AG04449 (cell line): Measurements from ENCODE around the gene TGFBR3.

Source experiments
- CTCF ChIA-PET: fragments of 350-600 bp; formaldehyde crosslinking; extraction: SDS; loops from one replicate; lab custom pipeline; 2021; ENCODE audit warnings: antibody characterized with exemption; lab: Yijun Ruan, JAX
- POLR2A ChIA-PET: fragments of 400-600, 350-600 bp; formaldehyde crosslinking; extraction: SDS; loops from one replicate; lab custom pipeline; 2020; ENCODE audit warnings: antibody characterized with exemption, inconsistent platforms; lab: Yijun Ruan, JAX
- DNase-seq: peaks from one replicate; pipeline ENCODE4 v3.0.0-alpha.2; 2010; ENCODE audit warnings: low read depth, low spot score
- H3K4me3 ChIP-seq: 2 replicates; pipeline ENCODE4 v1.5.1; 2011; ENCODE audit warnings: low read depth, mild to moderate bottlenecking, control low read depth, low read length
- TF ChIP-seq, protein P1 (sequence below): IDR thresholded peaks from one replicate; pipeline ENCODE4 v1.5.1; 2011; ENCODE audit warnings: mild to moderate bottlenecking, moderate library complexity, low read length, control low read depth, inconsistent platforms; ENCODE audit not compliant: insufficient read depth; ENCODE audit errors: missing control alignments

Gene TGFBR3

DNA sequence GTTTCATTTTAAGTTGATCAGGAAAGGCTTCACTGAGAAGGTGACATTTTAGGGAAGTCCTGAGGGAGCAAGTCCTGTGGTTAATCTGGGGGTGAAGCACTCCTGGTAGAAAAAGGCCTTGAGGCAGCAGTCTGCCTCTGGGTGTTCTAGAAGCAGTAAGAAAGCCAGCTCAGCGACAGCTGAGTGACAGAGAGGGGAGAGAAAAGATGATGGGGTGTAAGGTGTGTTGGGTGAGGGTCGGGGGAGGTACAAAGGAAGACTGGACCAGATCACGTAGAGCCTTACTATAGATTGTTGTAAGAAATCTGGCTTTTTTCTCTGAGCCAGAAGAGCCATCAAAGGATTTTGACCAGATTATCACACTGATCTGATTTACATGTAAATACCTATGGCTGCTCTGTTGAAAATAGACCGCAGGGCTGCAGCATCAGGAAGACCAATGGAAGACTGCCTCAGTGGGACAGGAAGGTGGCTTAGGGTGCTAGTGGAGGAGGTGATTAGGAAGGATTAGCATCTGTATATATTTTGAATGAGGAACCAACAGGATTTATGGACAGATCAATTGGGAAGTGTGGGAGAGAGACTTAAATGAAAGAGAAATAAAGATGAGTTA, 254.1 kb downstream of the TGFBR3 start:
- ChIA-PET POLR2A (no interaction called here), CTCF (interaction anchor here (1.1 kb wide), 1 partner anchor 295 kb away, joined by 3 read pairs; no protein-coding TSS in a partner anchor)
- TF ChIP-seq, protein P1, sequence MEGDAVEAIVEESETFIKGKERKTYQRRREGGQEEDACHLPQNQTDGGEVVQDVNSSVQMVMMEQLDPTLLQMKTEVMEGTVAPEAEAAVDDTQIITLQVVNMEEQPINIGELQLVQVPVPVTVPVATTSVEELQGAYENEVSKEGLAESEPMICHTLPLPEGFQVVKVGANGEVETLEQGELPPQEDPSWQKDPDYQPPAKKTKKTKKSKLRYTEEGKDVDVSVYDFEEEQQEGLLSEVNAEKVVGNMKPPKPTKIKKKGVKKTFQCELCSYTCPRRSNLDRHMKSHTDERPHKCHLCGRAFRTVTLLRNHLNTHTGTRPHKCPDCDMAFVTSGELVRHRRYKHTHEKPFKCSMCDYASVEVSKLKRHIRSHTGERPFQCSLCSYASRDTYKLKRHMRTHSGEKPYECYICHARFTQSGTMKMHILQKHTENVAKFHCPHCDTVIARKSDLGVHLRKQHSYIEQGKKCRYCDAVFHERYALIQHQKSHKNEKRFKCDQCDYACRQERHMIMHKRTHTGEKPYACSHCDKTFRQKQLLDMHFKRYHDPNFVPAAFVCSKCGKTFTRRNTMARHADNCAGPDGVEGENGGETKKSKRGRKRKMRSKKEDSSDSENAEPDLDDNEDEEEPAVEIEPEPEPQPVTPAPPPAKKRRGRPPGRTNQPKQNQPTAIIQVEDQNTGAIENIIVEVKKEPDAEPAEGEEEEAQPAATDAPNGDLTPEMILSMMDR, result no peak
- no peak for DNase-seq
- H3K4me3 ChIP-seq, result no peak overlapping the region

DNA sequence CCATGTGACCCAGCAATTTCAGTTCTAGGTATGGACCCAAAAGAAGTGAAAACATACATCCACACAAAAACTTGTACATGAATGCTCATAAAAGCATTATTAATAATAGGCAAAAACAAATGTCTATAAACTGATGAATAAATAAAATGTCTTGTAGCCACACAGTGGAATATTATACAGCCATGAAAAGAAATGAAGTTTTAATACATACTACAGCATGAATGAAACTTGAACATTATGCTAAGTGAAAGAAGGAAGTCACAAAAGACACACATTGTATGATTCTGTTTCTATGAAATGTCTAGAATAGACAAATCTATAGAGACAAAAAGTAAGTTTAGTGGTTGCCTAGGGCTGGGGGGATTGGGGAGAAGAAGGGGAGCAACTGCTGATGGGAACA, 255.1 kb downstream of the TGFBR3 start:
- POLR2A ChIA-PET, result no interaction called here
- CTCF ChIA-PET, result no interaction called here
- TF ChIP-seq, protein P1, result no peak
- no peak overlapping the region for H3K4me3 ChIP-seq
- DNase-seq, result no peak
